Measurements from ENCODE around the gene SLC41A3.

SLC41A3 gene

DNA sequence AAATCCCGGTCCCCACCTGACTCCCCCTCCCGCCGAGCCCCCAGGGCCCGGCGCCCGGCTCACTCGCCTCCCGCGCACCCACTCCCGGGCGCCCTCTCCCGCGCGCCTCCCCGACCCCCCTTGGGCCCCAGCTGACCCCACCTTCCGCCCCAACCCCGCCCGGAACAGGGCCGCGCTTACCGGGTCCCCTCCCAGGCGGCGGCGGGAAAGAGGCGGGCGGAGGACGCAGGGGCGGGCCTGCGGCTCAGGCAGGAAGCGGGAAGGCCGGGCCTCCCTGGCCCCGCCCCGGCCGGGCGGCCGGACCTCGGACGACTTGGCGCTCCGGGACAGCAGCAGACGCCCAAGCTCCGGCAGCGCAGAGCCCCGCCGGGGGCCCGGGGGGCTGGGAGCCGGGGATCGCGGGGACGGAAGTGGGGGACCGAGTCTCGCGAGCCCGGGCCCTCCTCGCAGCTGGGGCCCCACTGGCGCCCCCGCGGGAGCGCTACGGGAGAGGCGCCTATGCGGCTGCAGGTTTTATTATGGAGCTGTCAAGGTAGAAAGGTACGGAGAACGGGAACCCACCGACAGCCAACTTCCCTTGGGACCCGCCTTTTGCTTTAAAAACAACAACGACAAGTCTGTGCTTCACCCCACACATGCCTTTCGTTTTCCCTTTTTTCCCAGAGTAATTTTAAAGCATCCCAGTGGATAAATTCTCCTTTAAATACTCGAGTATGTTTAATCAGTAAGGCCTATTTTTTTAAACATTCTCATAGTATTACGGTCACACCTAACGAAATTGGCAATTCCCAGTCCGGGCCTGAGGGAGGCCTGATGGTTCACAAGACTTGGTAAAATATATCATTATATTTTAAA, at the start of gene SLC41A3:
Gene SLC41A3, minus strand, starts transcription at position 212 of the 855 bp plus-strand sequence. CDS start 15,905 bp downstream, outside the sequence.
- peak; percentile 67 to 69 for DNase-seq (ENCODE audit: low read depth in 2 of 2, low spot score in 1 of 2)

DNA sequence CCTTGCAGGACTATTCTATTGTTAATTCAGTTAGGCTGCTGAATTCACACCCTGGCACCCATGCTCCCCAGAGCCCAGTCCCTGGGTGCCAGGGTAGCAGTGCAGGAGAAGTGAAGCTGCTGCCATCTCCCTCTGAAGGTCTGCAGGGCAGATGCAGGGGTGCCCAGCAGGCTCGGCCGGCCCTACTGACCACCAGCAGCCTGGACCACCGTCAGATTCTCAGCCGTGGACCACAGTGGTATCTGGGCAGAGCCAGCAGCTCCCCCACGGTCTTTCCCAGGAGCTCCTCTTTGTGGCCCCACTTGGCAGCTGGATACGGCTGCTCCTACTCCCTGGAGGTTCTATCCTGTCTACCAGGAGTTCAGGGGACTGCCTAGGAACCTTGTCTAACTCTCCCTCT, 49.7 kb upstream of the SLC41A3 start:
- no peak for DNase-seq (ENCODE audit: low read depth in 2 of 2, low spot score in 1 of 2)

DNA sequence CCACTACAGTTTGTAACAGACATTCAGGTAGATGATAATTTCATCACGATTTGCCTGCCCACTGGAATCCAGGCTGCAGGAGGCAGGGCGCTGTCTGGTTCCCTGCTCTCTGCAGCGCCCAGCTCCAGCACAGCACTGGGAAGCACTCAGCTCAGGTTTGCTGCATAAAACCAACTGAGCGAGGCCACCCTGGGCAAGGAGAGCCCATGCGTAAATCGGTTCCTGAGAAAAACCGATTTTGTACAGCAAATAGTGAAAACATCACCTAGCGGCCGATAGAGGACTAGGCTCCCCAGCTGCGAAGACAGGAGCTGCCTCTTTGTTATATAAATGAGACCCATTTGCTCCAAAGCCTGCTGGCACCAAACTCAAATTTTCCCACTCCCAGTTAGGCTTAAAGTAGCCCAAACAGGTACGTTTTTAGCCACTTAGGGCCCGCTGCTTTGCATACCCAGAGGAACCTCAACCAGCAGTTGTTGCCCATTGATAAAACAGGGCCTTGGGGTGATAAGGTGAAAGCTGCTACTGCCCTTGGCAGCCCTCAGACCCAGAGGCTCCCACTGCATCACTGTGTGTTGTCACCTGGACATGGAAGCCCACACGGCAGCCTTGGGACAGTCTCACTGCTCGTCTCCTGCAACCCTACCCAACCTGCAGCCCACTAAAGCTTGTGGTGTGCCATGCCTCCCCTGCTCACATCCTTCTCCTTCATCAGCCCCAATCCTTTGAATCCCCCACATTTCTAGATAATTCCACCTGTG, 49.0 kb upstream of the SLC41A3 start:
- DNase-seq (ENCODE audit: low read depth in 2 of 2, low spot score in 1 of 2) = no peak

DNA sequence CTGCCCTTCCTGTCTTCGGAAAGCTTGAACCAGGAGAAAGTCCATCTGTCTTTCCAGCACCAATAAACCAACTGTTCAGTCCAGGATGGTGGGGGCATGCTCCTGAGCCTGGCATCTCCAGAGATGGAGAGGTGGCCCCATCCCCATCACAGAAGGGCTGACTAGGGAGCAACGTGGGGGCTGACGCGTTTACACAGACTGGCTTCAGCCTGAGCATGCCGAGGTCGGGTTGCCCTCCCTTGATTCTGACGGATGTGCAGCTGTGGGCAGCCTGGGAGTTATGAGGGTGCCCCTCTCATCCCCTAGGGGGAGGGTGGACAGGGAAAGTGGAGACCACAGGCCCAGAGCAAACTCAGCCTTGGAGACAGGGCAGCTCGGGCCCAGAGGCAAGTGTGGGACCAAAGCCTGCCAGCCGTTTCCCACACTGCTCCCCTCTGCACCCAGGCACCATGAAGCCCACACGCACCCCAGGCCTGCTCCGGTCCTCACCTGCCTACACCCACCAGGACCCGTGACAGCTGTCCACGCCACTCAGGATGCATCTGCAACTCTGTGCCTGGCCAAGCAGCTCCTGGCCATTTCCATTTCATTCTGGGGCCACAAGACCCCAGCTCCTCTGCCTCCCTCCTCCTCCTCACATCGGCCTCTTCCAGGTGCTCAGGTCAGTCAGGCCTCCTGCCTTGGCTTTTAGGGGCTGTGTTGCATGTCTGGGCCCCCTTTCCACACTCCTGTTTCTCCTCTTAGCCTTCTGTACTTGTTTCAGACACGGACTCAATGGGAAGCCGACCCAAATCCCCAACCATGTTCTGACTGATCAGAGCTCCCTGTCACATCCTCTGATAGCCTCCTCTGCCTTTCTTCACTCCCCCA, 48.2 kb upstream of the SLC41A3 start:
- no peak for DNase-seq (ENCODE audit: low read depth in 2 of 2, low spot score in 1 of 2)

DNA sequence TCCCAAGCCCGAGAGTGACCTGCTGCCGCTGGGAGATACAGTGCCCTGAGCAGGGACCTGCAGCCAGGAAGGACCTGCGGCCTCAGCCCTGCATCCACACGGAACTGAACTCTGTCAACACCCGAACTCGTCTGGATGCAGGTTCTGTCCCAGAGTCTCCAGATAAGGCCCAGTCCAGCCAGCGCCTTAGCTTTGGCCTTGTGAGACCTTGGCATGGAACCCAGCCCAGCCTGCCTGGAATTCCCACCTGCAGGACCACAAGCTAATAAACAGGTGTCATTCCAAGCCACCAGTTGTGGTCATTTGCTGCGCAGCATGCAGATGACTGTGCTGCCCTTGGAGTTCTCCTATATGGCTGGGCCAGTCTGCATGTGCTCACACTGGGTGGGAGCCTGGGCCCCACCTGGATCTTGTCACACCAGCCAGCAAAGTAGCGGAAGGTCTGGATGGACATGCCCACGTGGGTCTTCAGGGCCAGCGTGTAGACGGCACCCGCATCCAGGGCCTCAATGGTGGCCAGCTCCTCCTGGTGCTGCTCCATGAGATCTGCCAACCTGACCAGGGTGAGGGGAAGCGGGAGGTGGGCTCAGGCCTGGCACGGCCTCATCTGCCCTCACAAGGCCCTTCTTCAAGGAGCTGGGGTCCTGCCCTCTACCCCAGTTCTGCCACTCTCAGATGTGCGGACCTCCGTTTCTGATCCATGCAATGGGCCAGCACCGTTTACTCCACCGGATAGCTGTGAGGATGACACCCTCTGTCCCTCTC, 47.2 kb upstream of the SLC41A3 start:
- no peak for DNase-seq (ENCODE audit: low read depth in 2 of 2, low spot score in 1 of 2)

DNA sequence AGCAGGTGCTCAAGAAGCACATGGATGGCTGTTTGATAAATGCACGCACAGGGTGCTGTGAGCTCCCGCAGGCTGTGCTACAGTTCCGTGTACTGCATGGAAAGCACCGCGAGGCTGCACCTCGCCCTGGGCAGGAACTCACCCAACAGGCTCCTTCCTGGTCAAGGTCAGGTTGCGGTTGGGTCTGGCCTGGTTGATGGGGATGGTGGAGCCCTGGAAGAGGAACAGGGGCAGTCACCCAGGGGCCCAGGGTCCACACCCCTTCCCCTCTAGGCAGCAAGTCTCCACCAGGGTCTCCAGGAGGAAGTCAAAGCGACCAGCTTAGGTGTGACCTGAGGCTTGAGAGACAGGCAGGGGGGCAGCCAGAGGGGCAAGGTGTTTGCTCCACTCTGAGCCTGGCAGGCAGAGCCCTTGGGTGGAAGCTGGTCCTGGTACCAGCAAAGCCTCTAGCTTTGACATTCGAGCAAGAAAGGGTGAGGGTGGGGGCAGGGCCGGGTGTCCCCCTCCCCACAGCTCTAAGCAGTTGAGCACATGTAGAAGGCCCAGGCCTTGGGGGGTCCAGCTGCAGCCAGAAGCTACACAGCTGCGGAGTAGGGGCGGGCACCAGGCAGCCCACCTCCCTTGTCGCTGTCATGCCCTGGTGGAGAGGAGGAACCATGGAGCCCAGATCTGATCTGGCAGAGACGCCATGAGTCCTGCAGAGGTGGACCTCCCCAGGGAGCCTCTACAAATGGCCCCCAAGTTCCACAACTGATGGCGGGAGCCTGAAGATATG, 46.3 kb upstream of the SLC41A3 start:
- no peak for DNase-seq (ENCODE audit: low read depth in 2 of 2, low spot score in 1 of 2)

DNA sequence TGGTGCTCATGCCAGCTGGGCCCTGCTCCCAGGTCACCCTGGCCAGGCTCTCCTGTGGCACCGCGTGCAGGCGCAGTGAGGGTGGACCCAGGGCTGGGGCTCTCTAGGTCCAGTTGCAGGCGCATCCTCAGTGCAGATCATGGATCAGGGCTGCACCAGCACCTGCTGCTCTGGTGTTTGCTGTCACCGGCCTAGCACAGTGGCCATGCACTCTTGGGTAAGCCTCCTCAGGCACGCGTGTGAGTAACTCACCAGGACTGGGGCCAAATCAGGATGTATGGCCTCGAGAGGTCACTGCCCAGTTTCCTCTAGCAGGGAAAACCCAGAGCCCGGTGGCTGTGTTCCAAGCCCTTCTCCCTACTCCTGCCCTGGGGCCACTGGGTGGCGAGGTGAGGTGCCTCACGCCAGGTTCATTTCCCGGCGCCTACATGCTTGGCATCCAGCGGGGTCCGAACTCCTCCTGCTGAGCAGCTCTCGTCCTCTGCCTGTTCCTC, 45.5 kb upstream of the SLC41A3 start:
- DNase-seq (ENCODE audit: low read depth in 2 of 2, low spot score in 1 of 2) = no peak

DNA sequence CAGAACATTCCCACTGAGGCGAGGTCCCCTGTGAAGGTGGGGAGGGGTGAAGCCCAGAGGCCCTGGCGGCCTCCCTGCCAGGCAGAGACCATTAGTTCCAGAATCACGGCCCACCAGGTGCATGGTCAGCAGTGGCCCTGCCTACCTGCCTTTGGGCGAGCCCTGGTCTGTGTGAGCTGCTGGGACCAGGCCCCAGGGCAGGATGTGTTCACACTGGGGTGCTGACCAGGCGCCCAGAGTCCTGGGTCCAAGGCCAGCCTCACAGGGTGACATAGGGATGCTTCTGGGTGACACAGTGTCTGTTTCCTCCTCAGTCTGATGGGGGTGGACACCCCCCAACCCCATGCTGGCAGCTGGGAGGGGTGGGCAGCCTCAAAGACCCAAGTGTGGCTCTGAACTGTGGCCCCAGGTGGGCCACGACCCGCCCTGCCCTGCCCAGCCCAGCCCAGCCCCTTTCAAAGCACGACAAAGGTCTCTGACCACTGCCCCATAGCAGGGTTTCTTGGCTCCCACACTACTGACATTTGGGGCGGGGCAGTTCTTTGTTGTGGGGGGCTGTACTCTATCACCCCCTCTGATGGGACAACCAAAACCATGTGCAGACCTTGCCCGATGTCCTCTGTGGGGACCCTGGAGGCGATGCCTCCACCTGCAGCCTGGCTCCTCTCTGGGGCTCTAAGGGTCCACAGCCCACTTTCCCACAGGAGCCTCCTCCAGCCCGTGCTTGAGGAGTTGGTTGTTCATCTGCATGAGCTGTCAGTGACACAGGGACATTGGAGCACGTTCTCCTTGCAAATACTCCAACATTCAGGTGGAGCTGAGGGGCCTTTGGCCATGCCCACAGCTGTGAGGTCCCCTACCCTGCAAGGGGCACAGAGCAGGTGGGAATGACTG, 44.8 kb upstream of the SLC41A3 start:
- no peak for DNase-seq (ENCODE audit: low read depth in 2 of 2, low spot score in 1 of 2)

DNA sequence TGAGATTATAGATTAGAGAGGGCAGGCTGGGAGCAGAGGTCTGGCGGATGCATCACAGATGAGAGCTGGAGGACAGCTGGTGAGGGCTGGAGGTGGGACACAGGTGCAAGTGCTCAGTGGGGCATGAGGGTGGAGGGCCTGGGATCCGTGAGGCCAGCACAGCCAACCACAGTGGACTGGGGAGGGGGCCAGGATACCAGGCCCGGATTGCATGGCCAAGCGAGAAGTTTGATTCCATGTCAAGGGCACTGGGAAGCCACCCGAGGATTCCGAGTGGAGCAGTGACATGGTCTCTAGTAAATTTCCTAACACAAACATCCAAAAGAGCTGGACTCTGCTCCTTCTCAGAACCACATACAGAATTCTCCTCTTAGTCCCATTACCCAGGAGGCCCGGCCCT, 44.0 kb upstream of the SLC41A3 start:
- DNase-seq (ENCODE audit: low read depth in 2 of 2, low spot score in 1 of 2) = no peak

DNA sequence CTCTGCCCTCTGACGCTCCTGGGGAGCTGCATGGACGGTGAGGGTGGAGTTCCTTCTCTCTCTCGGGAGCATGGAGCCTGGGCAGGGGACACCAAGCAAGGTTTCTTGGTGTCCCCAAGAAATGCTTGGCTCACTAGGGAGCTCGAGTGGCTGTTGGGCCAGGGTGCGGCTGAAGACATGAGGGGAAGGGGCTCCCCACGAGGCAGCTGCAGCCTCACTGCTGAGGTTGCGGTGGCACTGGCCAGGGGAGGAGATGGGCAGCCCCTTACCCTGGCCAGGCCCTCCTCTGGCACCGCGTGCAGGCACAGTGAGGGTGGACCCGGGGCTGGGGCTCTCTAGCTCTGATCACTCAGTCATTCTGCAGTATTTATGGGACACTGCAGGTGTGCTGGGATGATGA, 43.5 kb upstream of the SLC41A3 start:
- no peak for DNase-seq (ENCODE audit: low read depth in 2 of 2, low spot score in 1 of 2)

DNA sequence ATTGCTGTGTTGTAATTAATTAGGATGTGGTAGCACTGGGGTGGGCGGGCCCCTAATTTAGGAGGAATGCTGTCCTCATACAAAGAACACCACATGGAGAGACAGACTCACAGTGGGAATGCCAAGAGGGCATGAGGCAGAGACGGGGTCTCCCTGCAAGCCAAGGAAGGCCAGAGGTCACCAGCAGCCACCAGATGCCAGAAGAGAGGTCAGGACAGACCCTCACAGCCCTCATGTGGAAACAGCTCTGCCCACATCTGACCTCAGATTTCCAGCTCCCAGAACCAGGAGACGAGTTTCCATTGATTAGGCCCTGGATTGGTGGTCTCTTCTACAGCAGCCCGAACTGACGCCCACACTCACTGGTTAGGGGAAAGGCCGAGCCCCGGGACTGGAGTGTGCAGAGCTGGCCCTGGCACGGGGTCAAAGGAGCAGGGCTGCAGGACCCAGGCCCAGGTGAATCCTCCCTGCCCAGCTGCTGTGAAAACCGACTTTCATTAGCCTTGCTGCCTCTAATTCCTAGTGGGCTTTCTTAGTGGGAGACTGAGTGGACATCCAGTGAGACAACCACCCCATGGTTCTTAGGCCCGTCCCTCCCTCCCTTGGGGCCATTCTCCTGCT, 43.0 kb upstream of the SLC41A3 start:
- no peak for DNase-seq (ENCODE audit: low read depth in 2 of 2, low spot score in 1 of 2)

DNA sequence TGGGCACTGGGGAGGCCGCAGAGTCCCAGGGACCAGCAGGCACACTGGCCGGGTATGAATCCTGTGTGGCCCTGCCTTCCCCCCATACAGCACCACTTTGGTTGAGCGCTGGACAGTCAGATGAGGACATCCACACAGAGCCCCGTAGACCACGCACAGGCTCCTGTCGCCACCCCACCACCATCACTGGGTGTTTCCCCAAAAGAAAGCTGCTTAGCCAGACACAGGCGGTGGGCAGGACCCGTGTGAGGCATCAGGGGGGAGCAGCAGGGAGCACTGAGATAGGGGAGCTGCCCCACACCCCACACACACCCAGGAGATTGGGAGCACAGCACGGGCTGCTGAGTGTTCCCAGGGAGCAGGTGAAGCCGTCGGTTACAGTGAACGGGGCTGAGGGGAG, 42.4 kb upstream of the SLC41A3 start:
- DNase-seq (ENCODE audit: low read depth in 2 of 2, low spot score in 1 of 2) = no peak

DNA sequence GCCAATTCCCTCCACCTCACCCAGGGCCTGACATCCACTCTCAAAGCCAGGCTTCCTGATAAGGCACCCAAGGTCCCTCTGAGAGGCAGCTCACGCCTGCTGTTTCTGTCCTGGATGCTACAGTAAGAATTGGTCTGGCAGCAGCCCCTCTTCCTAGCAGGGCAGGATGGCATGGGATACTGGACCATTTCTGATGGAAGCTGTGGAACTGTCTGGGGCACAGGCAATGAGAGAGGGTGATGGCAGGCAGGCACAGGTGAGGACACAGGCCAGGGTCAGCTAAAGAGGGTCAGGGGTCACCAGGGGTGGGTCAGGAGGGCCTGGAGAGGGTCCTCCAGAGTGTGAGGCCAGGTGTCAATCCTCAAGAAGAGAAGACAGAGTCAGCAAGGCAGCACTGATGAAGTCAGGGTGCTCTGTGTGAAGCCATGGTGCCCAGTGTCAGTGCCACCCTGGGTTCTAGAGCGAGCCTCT, 41.9 kb upstream of the SLC41A3 start:
- DNase-seq (ENCODE audit: low read depth in 2 of 2, low spot score in 1 of 2) = no peak

DNA sequence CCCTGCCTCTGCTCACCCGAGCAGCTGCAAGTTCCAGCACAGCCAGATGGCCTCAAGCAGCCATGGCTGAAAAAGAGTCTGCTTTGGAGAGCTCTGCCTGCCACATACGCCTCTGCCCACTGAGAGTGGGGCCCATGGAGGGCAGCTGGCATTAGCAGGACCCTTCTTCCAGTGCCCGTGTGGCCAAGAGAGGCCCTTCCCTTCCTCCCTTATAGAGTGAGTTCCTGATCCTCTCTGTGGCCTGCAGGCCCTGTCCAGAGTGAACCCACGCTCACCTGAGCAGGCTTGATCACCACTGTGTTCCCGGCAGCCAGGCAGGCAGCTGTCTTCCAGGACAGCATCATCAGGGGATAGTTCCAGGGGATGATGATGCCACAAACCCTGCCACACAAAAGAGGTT, 41.4 kb upstream of the SLC41A3 start:
- DNase-seq (ENCODE audit: low read depth in 2 of 2, low spot score in 1 of 2) = no peak

DNA sequence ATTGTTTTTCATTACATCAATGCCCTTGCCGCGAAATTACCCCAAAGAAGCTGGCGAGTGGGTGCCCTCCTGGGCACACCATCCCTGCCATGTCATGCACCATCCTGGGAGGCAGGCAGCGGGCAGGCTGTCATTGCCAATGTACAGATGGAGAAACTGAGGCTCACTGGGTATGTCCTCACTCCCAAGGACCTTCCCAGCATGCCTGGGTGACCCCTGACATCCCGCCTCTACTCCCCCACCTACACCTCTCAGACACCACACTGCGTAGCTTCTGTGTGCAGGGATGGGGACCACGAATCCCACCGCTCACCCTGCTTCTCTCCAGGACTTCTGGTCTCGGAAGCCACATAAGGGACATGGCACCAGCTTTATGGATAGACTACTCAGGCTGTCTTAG, 41.0 kb upstream of the SLC41A3 start:
- no peak for DNase-seq (ENCODE audit: low read depth in 2 of 2, low spot score in 1 of 2)

DNA sequence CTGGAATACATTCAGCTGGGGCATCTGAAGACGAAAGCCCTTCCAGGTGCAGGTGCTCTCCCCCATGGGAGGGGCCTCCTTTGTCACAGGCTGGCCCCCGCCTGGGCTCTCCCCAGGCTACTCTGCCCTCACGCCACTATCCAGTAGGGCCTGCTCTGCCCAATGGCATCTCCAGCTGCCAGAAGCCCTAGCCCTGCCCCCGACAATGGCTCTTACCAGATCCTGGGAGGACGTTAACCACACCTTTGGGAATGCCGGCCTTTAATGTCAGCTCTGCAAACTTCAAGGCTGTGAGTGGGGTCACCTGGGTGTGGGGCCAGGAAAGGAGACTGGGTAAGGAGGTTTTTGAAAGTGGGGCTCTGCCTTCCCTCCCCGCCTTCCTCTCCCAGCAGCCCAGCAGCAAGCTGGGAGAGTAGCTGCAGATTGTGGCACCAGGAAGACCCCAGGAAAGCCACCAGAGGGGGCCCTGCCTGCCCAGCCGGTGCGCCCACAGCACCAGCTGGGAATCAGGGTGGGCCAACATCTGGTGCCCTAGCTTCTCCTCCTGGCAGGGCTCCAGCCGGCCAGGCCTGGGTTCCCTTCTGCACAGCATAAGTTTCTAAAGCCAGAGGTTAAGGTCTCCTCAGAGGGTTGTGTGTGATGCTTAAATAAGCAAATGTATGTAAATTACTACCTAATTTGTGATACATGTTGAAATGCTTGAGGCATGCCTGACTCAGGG, 40.4 kb upstream of the SLC41A3 start:
- no peak for DNase-seq (ENCODE audit: low read depth in 2 of 2, low spot score in 1 of 2)

DNA sequence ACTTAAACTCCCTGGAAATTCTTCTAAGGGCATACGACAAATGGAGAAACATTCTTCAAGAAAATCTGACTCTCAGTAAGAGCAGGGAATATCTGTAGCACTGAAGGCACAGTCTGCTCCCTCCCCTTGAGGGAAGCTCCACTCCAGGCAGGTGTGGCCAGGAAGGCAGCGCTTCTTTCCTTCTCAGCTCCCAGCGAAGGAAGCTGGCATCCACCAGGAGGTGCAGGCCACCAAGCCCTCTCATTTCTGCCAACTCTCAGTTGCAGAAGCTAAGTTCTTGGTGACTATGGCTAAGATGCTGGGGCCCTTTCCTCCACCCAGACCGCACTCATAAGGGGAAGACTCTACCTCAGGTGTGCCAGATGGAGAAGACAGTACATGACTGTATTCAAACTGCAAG, 37.7 kb upstream of the SLC41A3 start:
- no peak for DNase-seq (ENCODE audit: low read depth in 2 of 2, low spot score in 1 of 2)

DNA sequence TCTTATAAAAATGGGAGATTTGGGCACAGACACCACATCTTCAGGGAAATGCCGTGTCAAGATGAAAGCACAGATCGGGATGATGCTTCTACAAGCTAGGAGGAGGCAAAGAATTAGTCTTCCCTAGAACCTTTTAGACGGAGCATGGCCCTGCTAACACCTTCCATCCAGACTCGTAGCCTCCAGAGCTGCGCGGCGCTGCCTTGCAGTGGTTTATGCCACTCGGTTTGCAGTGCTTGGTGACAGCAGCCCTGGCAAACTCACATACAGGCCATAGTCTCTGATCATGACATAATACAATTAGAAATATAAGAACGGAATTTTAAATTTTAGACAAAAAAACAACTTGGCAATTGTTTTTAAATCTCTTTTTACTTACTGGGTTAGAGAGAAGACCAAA, 37.1 kb upstream of the SLC41A3 start:
- DNase-seq (ENCODE audit: low read depth in 2 of 2, low spot score in 1 of 2) = no peak
